IMR-90 (cell line): ENCODE measurements around the gene PPP1R10. TPM values are rescaled to one million over a fixed set of nuclear protein-coding genes. Genes with fewer than 3 reads are reported as not detected.

Experiments
- ATAC-seq: fragments of 200-7000 bp; cut with Tn5 transposase; 2 replicates; pipeline ENCODE4 v1.9.1; 2020; ENCODE audit warnings: low read depth, mild to moderate bottlenecking, moderate library complexity
- BruUV-seq: library from RNA; stranded (reverse); fragments of 400-500 nt; replicated peaks from 2 replicates; lab custom pipeline; 2021; lab: Mats Ljungman, UMichigan
- CTCF ChIA-PET: fragments of 300-600 bp; formaldehyde crosslinking; extraction: SDS; loops from one replicate; lab custom pipeline; 2021; ENCODE audit warnings: antibody characterized with exemption; lab: Yijun Ruan, JAX
- POLR2A ChIA-PET: fragments of 300-600 bp; sonication (Branson Sonifier 250); formaldehyde crosslinking; loops from one replicate; lab custom pipeline; 2022; ENCODE audit warnings: antibody characterized with exemption; ENCODE audit not compliant: unreplicated experiment; lab: Charles Lee
- DNase-seq: peaks from one replicate; pipeline ENCODE4 v3.0.0; 2013
- H2AFZ ChIP-seq: replicated peaks from 2 replicates; pipeline ENCODE3; 2013; ENCODE audit warnings: low read length, mild to moderate bottlenecking; ENCODE audit not compliant: poor library complexity
- H2AK5ac ChIP-seq: 2 replicates; pipeline ENCODE4 v1.6.1; 2013; ENCODE audit warnings: low read depth, low read length, inconsistent platforms
- H2AK9ac ChIP-seq: replicated peaks from 2 replicates; pipeline ENCODE3; 2013; ENCODE audit warnings: mild to moderate bottlenecking, low read depth, low read length, moderate library complexity; ENCODE audit not compliant: poor library complexity
- H2BK120ac ChIP-seq: 2 replicates; pipeline ENCODE4 v1.6.1; 2013; ENCODE audit warnings: low read depth, low read length, inconsistent platforms
- H2BK15ac ChIP-seq: 3 replicates; pipeline ENCODE4 v1.6.1; 2013; ENCODE audit warnings: low read depth, low read length, inconsistent platforms
- H2BK20ac ChIP-seq: 2 replicates; pipeline ENCODE4 v1.6.1; 2013; ENCODE audit warnings: low read depth, mild to moderate bottlenecking, inconsistent platforms, low read length, moderate library complexity
- H2BK5ac ChIP-seq: 2 replicates; pipeline ENCODE4 v1.6.1; 2013; ENCODE audit warnings: mild to moderate bottlenecking, low read depth, low read length, inconsistent platforms; ENCODE audit not compliant: poor library complexity, severe bottlenecking
- H3K14ac ChIP-seq: replicated peaks from 2 replicates; pipeline ENCODE4 v1.6.1; 2013; ENCODE audit warnings: low read depth, low read length, inconsistent platforms
- H3K18ac ChIP-seq: 2 replicates; pipeline ENCODE4 v1.6.1; 2013; ENCODE audit warnings: low read depth, low read length, control low read depth
- H3K23ac ChIP-seq: 2 replicates; pipeline ENCODE4 v1.6.1; 2013; ENCODE audit warnings: low read depth, low read length, inconsistent platforms
- H3K27ac ChIP-seq: 2 replicates; pipeline ENCODE4 v1.5.1; 2013; ENCODE audit warnings: mild to moderate bottlenecking, control low read depth, low read length; ENCODE audit not compliant: insufficient read depth
- H3K27me3 ChIP-seq: 2 replicates; pipeline ENCODE4 v1.6.1; 2013; ENCODE audit warnings: low read length; ENCODE audit not compliant: control insufficient read depth, insufficient read depth
- H3K36me3 ChIP-seq: 2 replicates; pipeline ENCODE4 v1.6.1; 2013; ENCODE audit warnings: low read length, mixed read lengths; ENCODE audit not compliant: control insufficient read depth, insufficient read depth
- H3K4ac ChIP-seq: 2 replicates; pipeline ENCODE4 v1.6.1; 2013; ENCODE audit warnings: low read depth, low read length, inconsistent platforms
- H3K4me1 ChIP-seq: 2 replicates; pipeline ENCODE4 v1.6.1; 2013; ENCODE audit warnings: low read length, mixed read lengths; ENCODE audit not compliant: control insufficient read depth, insufficient read depth
- H3K4me2 ChIP-seq: 2 replicates; pipeline ENCODE4 v1.6.1; 2013; ENCODE audit warnings: low read depth, mild to moderate bottlenecking, control low read depth, low read length, moderate library complexity
- H3K4me3 ChIP-seq: 2 replicates; pipeline ENCODE4 v1.5.1; 2013; ENCODE audit warnings: low read depth, mild to moderate bottlenecking, control low read depth, low read length, moderate library complexity; ENCODE audit not compliant: insufficient read depth
- H3K56ac ChIP-seq: 2 replicates; pipeline ENCODE4 v1.6.1; 2013; ENCODE audit warnings: low read length, inconsistent platforms; ENCODE audit not compliant: insufficient read depth; ENCODE audit errors: extremely low read depth
- H3K79me1 ChIP-seq, 2 experiments: 2 replicates each; pipeline ENCODE4 v1.6.1; 2013; ENCODE audit warnings: low read length in 2 of 2, inconsistent platforms in 1 of 2, low read depth in 1 of 2
- H3K9ac ChIP-seq: 2 replicates; pipeline ENCODE4 v1.6.1; 2013; ENCODE audit warnings: low read depth, low read length, control low read depth
- H3K9me1 ChIP-seq: 2 replicates; pipeline ENCODE4 v1.6.1; 2013; ENCODE audit warnings: low read length, inconsistent platforms; ENCODE audit not compliant: insufficient read depth
- H3K9me3 ChIP-seq: 2 replicates; pipeline ENCODE4 v1.6.1; 2013; ENCODE audit warnings: low read length; ENCODE audit not compliant: control insufficient read depth, insufficient read depth
- H4K20me1 ChIP-seq: 2 replicates; pipeline ENCODE4 v1.6.1; 2013; ENCODE audit warnings: low read length, inconsistent platforms; ENCODE audit not compliant: insufficient read depth
- H4K5ac ChIP-seq: 2 replicates; pipeline ENCODE4 v1.6.1; 2013; ENCODE audit warnings: mild to moderate bottlenecking, low read depth, low read length, control low read depth
- H4K8ac ChIP-seq, 2 experiments: 2 replicates each; pipeline ENCODE4 v1.6.1; 2013; ENCODE audit warnings: low read depth in 2 of 2, low read length in 2 of 2, control low read depth in 1 of 2, inconsistent platforms in 1 of 2
- H4K91ac ChIP-seq: 2 replicates; pipeline ENCODE4 v1.6.1; 2013; ENCODE audit warnings: low read depth, low read length, inconsistent platforms; ENCODE audit not compliant: insufficient read depth
- BHLHE40 ChIP-seq: fragments of 150-350 bp; IDR thresholded peaks from 2 replicates; pipeline ENCODE4 v1.6.1; 2016; ENCODE audit warnings: mild to moderate bottlenecking, low read depth, low read length
- CEBPB ChIP-seq: IDR thresholded peaks from 2 replicates; pipeline ENCODE4 v1.6.1; 2012; ENCODE audit warnings: low read depth, low read length, improper control_type of control experiment
- FOS ChIP-seq: fragments of 150-350 bp; IDR thresholded peaks from 2 replicates; pipeline ENCODE4 v1.6.1; 2016; ENCODE audit warnings: low read depth, low read length
- MAZ ChIP-seq: IDR thresholded peaks from 2 replicates; pipeline ENCODE4 v1.6.1; 2012; ENCODE audit warnings: low read depth, mild to moderate bottlenecking, low read length, improper control_type of control experiment, moderate library complexity, borderline replicate concordance
- POLR2A ChIP-seq: IDR thresholded peaks from 2 replicates; pipeline ENCODE4 v1.6.1; 2012; ENCODE audit warnings: mild to moderate bottlenecking, low read depth, low read length
- RCOR1 ChIP-seq: IDR thresholded peaks from 2 replicates; pipeline ENCODE4 v1.6.1; 2012; ENCODE audit warnings: mild to moderate bottlenecking, low read length, improper control_type of control experiment; ENCODE audit not compliant: insufficient replicate concordance
- WGBS, 2 experiments: methylation state at CpG; one replicate each; pipeline versions ENCODE4 v1.1.5 to v1.1.7; 2013; ENCODE audit warnings: missing lambda C conversion rate in 2 of 2; ENCODE audit not compliant: insufficient read length in 1 of 2; ENCODE audit errors: extremely low coverage in 2 of 2; 5-methylcytosine and 5-hydroxymethylcytosine counted together
- dilution Hi-C: fragments of 300-500 bp; cut with HindIII; formaldehyde crosslinking; loops from one replicate; pipeline ENCODE4 v1.14.3; 2018; ENCODE audit warnings: low sequenced_read_pairs; ENCODE audit not compliant: unreplicated experiment
- in situ Hi-C: fragments of 300-500 bp; cut with MboI; formaldehyde crosslinking; loops from 3 replicates; pipeline ENCODE4 v1.14.3; 2019; ENCODE audit warnings: low sequenced_read_pairs, inconsistent platforms, mixed read lengths
- intact Hi-C: fragments of 100-400 bp; cut with micrococcal nuclease; formaldehyde crosslinking; loops from 2 replicates; pipeline ENCODE4 v1.10.0; 2022
- polyA plus RNA-seq, 3 experiments: library from polyadenylated mRNA; depleted of rRNA; stranded (reverse); fragments of >200 nt; gene quantifications; 2 replicates each; pipeline ENCODE4 v1.2.3, GENCODE V29; 2012; ENCODE audit warnings: low replicate concordance in 1 of 3
- total RNA-seq: library from RNA; depleted of rRNA; stranded (reverse); fragments of >200 nt; gene quantifications from 2 replicates; pipeline ENCODE4 v1.2.3, GENCODE V29; 2012
- TF ChIP-seq, protein P1 (sequence below): fragments of 150-350 bp; IDR thresholded peaks from 2 replicates; pipeline ENCODE4 v1.6.1; 2017; ENCODE audit warnings: mild to moderate bottlenecking, antibody characterized with exemption, low read length, low read depth
- TF ChIP-seq, protein P2 (sequence below): fragments of 150-350 bp; IDR thresholded peaks from 2 replicates; pipeline ENCODE4 v1.6.1; 2016; ENCODE audit warnings: low read depth, mild to moderate bottlenecking, low read length, moderate library complexity, borderline replicate concordance

The PPP1R10 gene
- total and polyA plus RNA-seq, 2 of the 4 experiments (the other 2 are of a cell fraction): 18.8 to 21.2 TPM

DNA sequence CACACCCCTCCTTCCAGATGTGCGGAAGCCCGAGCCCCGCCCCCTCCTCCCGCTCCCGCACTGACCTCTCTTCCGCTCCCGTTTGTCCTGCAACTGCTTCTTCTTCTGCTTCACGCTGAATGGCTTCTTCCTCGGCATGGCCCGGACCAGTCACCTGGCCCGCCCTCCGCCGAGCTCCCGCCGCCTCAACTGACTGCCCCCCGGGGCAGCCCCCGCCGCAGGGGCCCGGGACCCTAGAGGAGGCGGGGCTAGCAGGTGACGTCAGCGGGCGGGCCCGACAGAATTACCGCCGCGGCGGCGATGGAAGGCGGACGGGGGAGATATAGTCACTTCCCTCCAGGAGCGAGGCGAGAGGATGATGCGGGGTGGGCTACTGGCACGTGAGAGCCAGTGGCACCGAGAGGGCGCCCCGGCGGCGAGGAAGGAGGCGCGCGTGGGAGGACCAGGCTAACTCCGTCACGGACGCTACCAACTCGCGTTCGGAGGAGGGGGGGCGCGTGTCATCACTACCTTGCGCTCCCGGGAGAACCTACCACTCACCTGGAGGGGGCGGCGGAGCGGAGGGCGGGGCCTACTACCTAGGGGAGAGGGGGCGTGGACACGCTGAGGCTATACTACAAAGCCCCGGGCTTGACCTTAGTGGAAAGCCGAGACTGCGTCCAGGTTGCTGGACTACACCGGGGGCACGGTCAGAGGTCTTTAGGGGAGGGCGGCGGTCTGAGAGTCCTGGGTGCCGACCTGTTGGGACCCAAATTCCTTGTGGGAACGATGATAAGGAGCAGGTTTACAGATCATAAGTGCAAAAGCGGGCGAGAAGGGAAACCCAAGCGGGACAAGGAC lies 60.8 kb downstream of the PPP1R10 start, which contains the start of gene GNL1:
Gene GNL1 (minus strand): TSS at position 424 of the 840 bp plus-strand sequence. CDS start 286 bp downstream, at position 138.
- Histone ChIP-seq H4K8ac (peak within 1 kb of the TSS; percentile 71 to 98), H2BK15ac (peak within 1 kb of the TSS; percentile 64; the same call in 1 of the 3 replicates), H2AK9ac (peak within 1 kb of the TSS; percentile 98), H2BK20ac (0 out of 2 replicates have a peak within 1 kb of the TSS, but pooled peaks have one; percentile 22), H3K23ac (peak within 1 kb of the TSS; percentile 84), H3K36me3 (peaks cover 25% of the 10 kb centered on the region), H2AFZ (peak within 1 kb of the TSS; percentile 97), H4K20me1 (peaks cover 2% of the 10 kb centered on the region; the same call in 1 of the 2 replicates), H3K4me1 (peaks cover 2% of the 10 kb centered on the region), H2BK5ac (peak within 1 kb of the TSS; percentile 88), H3K4me2 (peak within 1 kb of the TSS; percentile 96), H3K79me1 (peaks cover 12 to 73% of the 10 kb centered on the region in 2 experiments), H3K4me3 (peak within 1 kb of the TSS; percentile 94), H3K4ac (peak within 1 kb of the TSS; percentile 98), H3K14ac (peak within 1 kb of the TSS; percentile 95), H2BK120ac (peak within 1 kb of the TSS; percentile 84), H3K56ac (peak within 1 kb of the TSS; percentile 88), H3K9ac (peak within 1 kb of the TSS; percentile 97), H3K27ac (peak within 1 kb of the TSS; percentile 96), H3K9me3 (no peaks in the 10 kb centered on the region), H4K91ac (peak within 1 kb of the TSS; percentile 91), H3K27me3 (no peaks in the 10 kb centered on the region), H3K9me1 (peaks cover 6% of the 10 kb centered on the region; the same call in 1 of the 2 replicates), H4K5ac (peak within 1 kb of the TSS; percentile 98), H3K18ac (peak within 1 kb of the TSS; percentile 79), H2AK5ac (peak within 1 kb of the TSS; percentile 87)
- BruUV-seq: no TSS peak
- in situ Hi-C loops: no loop called here
- dilution Hi-C loops: no loop called here
- peak; percentile 72 for ATAC-seq
- CTCF ChIA-PET: interaction anchor here (1.7 kb wide), 1 partner anchor 11 kb away, joined by 8 read pairs; no protein-coding TSS in a partner anchor
- DNase-seq: peak; percentile 85
- peak; percentile 83; the same call in 1 of the 2 replicates for TF ChIP-seq MAZ
- no peak for TF ChIP-seq RCOR1
- peak; percentile 27; the same call in 1 of the 2 replicates for TF ChIP-seq CEBPB
- peak; percentile 99 for TF ChIP-seq BHLHE40
- TF ChIP-seq, protein P1, sequence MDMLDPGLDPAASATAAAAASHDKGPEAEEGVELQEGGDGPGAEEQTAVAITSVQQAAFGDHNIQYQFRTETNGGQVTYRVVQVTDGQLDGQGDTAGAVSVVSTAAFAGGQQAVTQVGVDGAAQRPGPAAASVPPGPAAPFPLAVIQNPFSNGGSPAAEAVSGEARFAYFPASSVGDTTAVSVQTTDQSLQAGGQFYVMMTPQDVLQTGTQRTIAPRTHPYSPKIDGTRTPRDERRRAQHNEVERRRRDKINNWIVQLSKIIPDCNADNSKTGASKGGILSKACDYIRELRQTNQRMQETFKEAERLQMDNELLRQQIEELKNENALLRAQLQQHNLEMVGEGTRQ: peak; percentile 41
- TF ChIP-seq FOS: 0 out of 2 replicates have a peak, but pooled peaks have one; percentile 2
- peak; percentile 83 for TF ChIP-seq POLR2A
- TF ChIP-seq, protein P2, sequence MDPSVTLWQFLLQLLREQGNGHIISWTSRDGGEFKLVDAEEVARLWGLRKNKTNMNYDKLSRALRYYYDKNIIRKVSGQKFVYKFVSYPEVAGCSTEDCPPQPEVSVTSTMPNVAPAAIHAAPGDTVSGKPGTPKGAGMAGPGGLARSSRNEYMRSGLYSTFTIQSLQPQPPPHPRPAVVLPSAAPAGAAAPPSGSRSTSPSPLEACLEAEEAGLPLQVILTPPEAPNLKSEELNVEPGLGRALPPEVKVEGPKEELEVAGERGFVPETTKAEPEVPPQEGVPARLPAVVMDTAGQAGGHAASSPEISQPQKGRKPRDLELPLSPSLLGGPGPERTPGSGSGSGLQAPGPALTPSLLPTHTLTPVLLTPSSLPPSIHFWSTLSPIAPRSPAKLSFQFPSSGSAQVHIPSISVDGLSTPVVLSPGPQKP: no peak
- intact Hi-C loops: no loop called here
- 0% methylated on average over 20 of the region's 71 CpGs; no CpG with 5 or more reads in 1 of the 2 experiments for WGBS, 2 experiments
- POLR2A ChIA-PET: interaction anchor here (0.6 kb wide), 1 partner anchor 9 kb away, joined by 6 read pairs; no protein-coding TSS in a partner anchor
